ENCODE measurements around the gene SAMD14. TPM values are rescaled to one million over a fixed set of nuclear protein-coding genes. Genes with fewer than 3 reads are reported as not detected.

Gene SAMD14
- total and polyA plus RNA-seq, 2 donors = 0.42 to 0.62 TPM

DNA sequence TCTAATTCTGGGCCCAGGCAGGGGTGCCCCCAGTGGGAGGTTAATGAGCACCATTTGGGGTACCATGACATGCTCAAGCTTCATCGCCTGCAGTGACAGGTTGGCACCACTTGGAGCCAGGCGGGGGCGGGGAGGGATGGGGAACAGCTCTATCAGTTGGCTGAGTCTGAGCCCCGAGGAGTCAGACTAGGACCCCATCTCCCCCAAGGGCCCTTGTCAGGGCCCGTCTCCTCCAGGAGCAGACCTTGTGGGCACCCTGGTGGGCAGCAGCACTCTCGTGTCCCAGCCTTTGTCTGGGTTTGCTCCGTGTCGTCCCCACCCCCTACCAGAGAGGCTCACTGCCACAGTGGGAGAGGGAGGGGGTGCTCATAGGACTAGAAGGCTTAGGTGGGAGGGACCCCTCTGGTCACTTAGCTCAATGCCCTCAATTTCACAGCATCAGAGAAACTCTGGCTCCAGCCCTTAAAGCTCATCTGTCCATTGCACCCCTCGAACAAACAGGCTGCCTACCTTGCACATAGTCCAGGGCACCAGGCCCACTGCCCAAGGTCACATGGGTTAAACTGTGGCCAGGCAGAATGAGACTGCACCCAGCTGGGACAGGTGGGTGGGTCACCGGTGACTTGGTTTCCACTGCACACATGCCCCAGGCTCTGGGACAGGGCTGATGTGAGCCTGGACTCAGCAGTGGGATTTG, 16.4 kb upstream of the SAMD14 start:
- Histone ChIP-seq H3K4me1 (ENCODE audit: control insufficient read depth in 2 of 2, insufficient read depth in 2 of 2, low read length in 2 of 2) (peaks cover 13 to 33% of the 10 kb centered on the region in 2 donors), H3K36me3 (ENCODE audit: control insufficient read depth in 2 of 2, insufficient read depth in 2 of 2, low read length in 1 of 2) (peaks cover 45% of the 10 kb centered on the region in 2 donors), H3K27me3 (ENCODE audit: control insufficient read depth in 2 of 2, insufficient read depth in 1 of 2, low read length in 1 of 2) (peaks cover 0 to 7% of the 10 kb centered on the region in 2 donors), H3K4me3 (ENCODE audit: low read length in 2 of 2) (peak overlapping the region in 1 of 2 donors; percentile 75), H3K9me3 (ENCODE audit: control insufficient read depth in 2 of 2, insufficient read depth in 1 of 2, low read length in 1 of 2) (no peaks in the 10 kb centered on the region), H3K27ac (ENCODE audit: low read depth in 1 of 2, low read length in 1 of 2) (no peak overlapping the region)
- no peak for DNase-seq (ENCODE audit: low read depth in 6 of 9, low spot score in 9 of 9)
- 95% methylated on average over 10 of the region's 10 CpGs for WGBS

DNA sequence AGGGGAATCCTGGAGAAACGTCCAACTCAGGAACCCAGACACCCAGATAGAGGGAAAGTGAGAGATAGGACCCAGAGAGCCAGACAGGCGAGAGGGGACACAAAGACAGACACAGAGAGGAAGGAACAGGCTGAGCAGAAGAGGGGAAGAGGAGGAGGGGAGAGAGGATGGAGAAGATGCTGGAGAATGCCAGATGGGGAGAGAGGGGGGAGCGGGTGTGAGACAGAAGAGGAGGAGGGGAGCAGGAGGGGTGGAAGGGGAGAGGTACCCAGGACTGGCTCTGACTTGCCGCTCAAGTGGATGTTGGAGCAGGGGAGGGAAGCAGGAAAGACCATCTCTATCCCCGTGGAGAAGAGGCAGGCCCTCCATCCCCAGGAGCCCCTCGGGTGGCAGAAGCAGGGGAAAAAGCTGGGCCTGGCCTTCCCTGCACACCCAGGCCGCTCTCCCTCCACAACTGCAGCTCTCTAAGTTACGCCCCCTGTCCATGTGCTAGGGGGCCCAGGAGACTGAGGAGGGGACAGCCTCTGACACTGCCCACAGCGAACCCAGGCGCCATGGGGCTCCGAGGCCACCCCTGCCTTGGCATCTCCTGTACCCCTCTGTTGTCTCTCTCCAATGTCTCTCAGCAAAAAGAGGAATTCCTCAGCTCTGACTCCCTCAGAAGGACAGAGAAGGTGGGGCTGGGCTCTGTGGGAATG, 15.7 kb upstream of the SAMD14 start:
- Histone ChIP-seq H3K4me1 (ENCODE audit: control insufficient read depth in 2 of 2, insufficient read depth in 2 of 2, low read length in 2 of 2) (peaks cover 14 to 35% of the 10 kb centered on the region in 2 donors), H3K36me3 (ENCODE audit: control insufficient read depth in 2 of 2, insufficient read depth in 2 of 2, low read length in 1 of 2) (peaks cover 52% of the 10 kb centered on the region in 2 donors), H3K9me3 (ENCODE audit: control insufficient read depth in 2 of 2, insufficient read depth in 1 of 2, low read length in 1 of 2) (no peaks in the 10 kb centered on the region), H3K4me3 (ENCODE audit: low read length in 2 of 2) (no peak overlapping the region), H3K27me3 (ENCODE audit: control insufficient read depth in 2 of 2, insufficient read depth in 1 of 2, low read length in 1 of 2) (peaks cover 0 to 7% of the 10 kb centered on the region in 2 donors), H3K27ac (ENCODE audit: low read depth in 1 of 2, low read length in 1 of 2) (no peak overlapping the region)
- 86% methylated on average over 11 of the region's 11 CpGs for WGBS
- no peak for DNase-seq (ENCODE audit: low read depth in 6 of 9, low spot score in 9 of 9)

DNA sequence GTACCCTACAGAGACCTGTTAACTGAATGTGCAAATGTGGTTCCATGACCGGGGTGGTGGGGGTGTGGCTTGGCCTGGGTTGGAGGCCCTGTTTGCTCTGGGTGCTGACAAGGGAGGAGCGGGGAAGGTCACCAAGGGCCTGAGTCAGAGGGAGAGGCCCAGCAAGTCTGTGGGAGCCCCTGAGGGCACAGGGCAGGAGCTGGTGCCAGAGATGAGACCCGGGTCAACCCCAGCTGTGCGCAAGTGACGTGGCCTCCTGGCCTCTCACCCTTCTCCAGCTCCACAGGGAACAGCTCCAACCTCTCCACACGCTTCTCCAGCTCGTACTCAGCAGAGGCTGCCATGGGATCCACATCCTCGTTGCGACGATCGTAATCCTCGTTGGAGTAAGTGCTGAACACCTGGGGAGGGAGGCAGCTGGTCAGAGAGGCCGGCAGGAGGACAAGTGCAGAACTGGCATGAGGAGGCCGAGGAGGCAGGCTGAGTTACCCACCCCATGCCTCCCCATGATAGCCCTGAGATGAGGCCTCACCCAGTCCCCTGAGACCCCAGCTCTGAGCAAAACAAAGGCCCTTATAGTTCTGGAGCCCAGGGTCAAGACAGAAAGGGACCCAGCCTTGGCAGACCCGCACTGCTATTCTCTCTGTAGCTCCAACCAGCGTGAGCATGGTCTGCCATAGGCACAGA, 15.0 kb upstream of the SAMD14 start:
- Histone ChIP-seq H3K36me3 (ENCODE audit: control insufficient read depth in 2 of 2, insufficient read depth in 2 of 2, low read length in 1 of 2) (peaks cover 56 to 59% of the 10 kb centered on the region in 2 donors), H3K27me3 (ENCODE audit: control insufficient read depth in 2 of 2, insufficient read depth in 1 of 2, low read length in 1 of 2) (peaks cover 0 to 5% of the 10 kb centered on the region in 2 donors), H3K4me3 (ENCODE audit: low read length in 2 of 2) (no peak overlapping the region), H3K9me3 (ENCODE audit: control insufficient read depth in 2 of 2, insufficient read depth in 1 of 2, low read length in 1 of 2) (no peaks in the 10 kb centered on the region), H3K27ac (ENCODE audit: low read depth in 1 of 2, low read length in 1 of 2) (no peak overlapping the region), H3K4me1 (ENCODE audit: control insufficient read depth in 2 of 2, insufficient read depth in 2 of 2, low read length in 2 of 2) (peaks cover 15 to 42% of the 10 kb centered on the region in 2 donors)
- WGBS = 95% methylated on average over 16 of the region's 16 CpGs
- no peak for DNase-seq (ENCODE audit: low read depth in 6 of 9, low spot score in 9 of 9)

DNA sequence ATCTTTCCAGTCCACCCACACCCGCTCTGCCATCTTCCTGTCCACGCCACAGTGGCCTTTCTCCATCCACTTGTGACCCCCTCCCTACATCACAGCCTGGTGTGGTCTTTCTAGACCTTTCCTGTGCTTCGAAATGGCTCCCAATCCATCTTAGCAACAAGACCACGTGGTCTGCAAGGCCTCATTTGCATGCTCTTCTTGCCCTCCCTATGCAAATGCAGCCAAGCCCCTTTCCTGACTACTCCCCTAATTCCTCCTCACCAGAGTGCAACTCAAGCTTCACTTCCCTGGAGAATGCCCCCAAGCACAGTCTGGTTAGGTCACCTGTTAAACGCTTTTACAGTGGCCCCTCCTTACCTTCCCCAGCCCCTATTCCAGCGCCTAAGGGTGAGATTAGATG, 14.4 kb upstream of the SAMD14 start:
- no peak overlapping the region for H3K4me3 ChIP-seq (ENCODE audit: low read length in 2 of 2)
- H3K9me3 ChIP-seq (ENCODE audit: control insufficient read depth in 2 of 2, insufficient read depth in 1 of 2, low read length in 1 of 2) = no peaks in the 10 kb centered on the region
- DNase-seq (ENCODE audit: low read depth in 6 of 9, low spot score in 9 of 9) = no peak
- peaks cover 61 to 65% of the 10 kb centered on the region in 2 donors for H3K36me3 ChIP-seq (ENCODE audit: control insufficient read depth in 2 of 2, insufficient read depth in 2 of 2, low read length in 1 of 2)
- peaks cover 0 to 4% of the 10 kb centered on the region in 2 donors for H3K27me3 ChIP-seq (ENCODE audit: control insufficient read depth in 2 of 2, insufficient read depth in 1 of 2, low read length in 1 of 2)
- peaks cover 15 to 42% of the 10 kb centered on the region in 2 donors for H3K4me1 ChIP-seq (ENCODE audit: control insufficient read depth in 2 of 2, insufficient read depth in 2 of 2, low read length in 2 of 2)
- 94% methylated on average over 6 of the region's 6 CpGs for WGBS
- no peak overlapping the region for H3K27ac ChIP-seq (ENCODE audit: low read depth in 1 of 2, low read length in 1 of 2)

DNA sequence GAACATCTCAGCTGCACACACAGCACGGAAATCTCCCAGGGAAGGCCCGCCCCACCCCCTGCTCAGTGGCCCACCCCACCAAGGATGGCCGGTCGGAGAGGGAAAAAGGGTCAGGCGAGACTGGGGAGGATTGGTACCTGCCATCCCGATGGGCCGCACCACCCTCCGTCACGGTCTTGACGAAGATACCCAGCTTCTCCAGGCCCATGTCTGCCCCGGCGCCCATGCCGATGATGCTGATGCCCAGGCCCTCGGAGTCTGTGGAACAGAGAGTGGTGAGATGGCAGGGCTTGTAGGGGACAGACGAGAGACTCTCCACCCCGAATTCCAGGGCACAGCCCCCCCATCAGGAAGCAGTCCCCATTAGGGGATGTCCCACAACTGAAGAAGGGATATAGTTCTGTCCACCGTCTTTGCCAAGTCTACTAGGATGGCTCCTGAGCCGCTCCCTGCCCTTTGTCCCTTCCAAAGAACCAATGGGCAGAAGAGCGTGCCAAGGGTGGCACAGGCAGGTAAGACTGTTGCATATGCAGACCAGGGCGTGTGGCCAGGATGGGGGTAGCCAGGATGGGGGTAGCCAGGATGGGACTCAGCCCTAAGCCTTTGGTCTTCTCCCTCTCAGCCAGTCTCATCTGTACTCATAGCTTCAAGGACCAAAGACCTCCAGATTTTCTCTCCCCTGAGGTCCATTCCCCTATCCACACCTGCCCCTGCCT, 13.7 kb upstream of the SAMD14 start:
- H3K9me3 ChIP-seq (ENCODE audit: control insufficient read depth in 2 of 2, insufficient read depth in 1 of 2, low read length in 1 of 2) = no peaks in the 10 kb centered on the region

DNA sequence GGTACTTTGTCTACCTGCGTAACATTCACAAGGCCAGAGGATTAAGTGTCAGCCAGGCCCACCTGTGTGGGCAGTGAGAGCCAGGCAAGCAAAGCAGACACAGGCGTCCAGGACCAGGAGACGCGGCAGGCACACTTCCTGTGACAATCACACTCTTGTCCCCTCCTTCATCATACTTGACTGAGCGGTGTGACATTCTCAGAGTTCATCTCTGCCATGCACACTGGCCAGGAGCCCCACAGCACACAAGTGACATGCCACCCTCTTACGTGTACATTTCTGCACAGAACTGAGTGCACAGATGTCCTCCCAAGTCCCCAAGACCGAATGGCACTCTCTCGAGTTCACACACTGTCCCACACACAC, 11.8 kb upstream of the SAMD14 start:
- Histone ChIP-seq H3K4me1 (ENCODE audit: control insufficient read depth in 2 of 2, insufficient read depth in 2 of 2, low read length in 2 of 2) (peaks cover 2 to 18% of the 10 kb centered on the region in 2 donors), H3K27me3 (ENCODE audit: control insufficient read depth in 2 of 2, insufficient read depth in 1 of 2, low read length in 1 of 2) (no peaks in the 10 kb centered on the region), H3K36me3 (ENCODE audit: control insufficient read depth in 2 of 2, insufficient read depth in 2 of 2, low read length in 1 of 2) (peaks cover 87 to 92% of the 10 kb centered on the region in 2 donors), H3K9me3 (ENCODE audit: control insufficient read depth in 2 of 2, insufficient read depth in 1 of 2, low read length in 1 of 2) (no peaks in the 10 kb centered on the region), H3K27ac (ENCODE audit: low read depth in 1 of 2, low read length in 1 of 2) (no peak overlapping the region), H3K4me3 (ENCODE audit: low read length in 2 of 2) (no peak overlapping the region)
- no peak for DNase-seq (ENCODE audit: low read depth in 6 of 9, low spot score in 9 of 9)
- 83% methylated on average over 8 of the region's 8 CpGs for WGBS

More for the DNA sequence above, 13.7 kb upstream of the SAMD14 start:
- DNase-seq (ENCODE audit: low read depth in 6 of 9, low spot score in 9 of 9) = no peak
- Histone ChIP-seq H3K36me3 (ENCODE audit: control insufficient read depth in 2 of 2, insufficient read depth in 2 of 2, low read length in 1 of 2) (peaks cover 68 to 73% of the 10 kb centered on the region in 2 donors), H3K4me3 (ENCODE audit: low read length in 2 of 2) (no peak overlapping the region), H3K27me3 (ENCODE audit: control insufficient read depth in 2 of 2, insufficient read depth in 1 of 2, low read length in 1 of 2) (no peaks in the 10 kb centered on the region), H3K4me1 (ENCODE audit: control insufficient read depth in 2 of 2, insufficient read depth in 2 of 2, low read length in 2 of 2) (peaks cover 15 to 37% of the 10 kb centered on the region in 2 donors), H3K27ac (ENCODE audit: low read depth in 1 of 2, low read length in 1 of 2) (no peak overlapping the region)
- WGBS = 96% methylated on average over 20 of the region's 20 CpGs

DNA sequence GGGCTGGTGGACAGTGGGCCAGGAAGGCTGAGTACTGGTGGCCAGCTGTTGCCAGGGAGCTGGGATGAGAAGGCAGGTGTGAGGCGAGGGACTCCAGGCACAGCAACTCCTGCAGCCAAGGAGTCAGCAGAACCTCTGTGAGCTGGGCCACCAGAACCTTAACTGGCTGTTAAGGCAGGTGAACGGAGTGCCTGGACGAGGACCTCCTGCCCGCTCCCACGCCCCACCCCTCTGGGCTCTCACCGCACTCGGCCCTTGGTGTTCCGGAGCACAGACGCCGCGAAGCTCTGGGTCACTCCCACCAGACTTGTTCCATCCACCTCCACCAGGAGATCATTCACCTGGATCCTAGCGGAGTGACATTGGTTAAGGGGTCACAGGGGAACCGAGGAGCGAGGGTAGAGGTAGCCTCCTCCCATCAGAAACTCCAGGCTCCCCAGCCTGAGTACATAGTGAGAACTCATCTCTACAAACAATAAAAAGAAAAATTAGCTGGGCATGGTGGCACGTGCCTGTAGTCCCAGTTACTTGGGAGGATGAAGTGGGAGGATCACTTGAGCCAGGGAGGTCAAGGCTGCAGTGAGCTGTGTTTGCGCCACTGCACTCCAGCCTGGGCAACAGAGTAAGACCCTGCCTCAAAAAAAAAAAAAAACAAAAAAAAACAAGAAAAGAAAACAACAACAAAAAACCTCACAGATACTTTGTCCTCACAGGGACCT, 11.2 kb upstream of the SAMD14 start:
- no peaks in the 10 kb centered on the region for H3K9me3 ChIP-seq (ENCODE audit: control insufficient read depth in 2 of 2, insufficient read depth in 1 of 2, low read length in 1 of 2)
- no peak for DNase-seq (ENCODE audit: low read depth in 6 of 9, low spot score in 9 of 9)
- H3K4me3 ChIP-seq (ENCODE audit: low read length in 2 of 2) = no peak overlapping the region
- H3K27me3 ChIP-seq (ENCODE audit: control insufficient read depth in 2 of 2, insufficient read depth in 1 of 2, low read length in 1 of 2) = no peaks in the 10 kb centered on the region
- H3K4me1 ChIP-seq (ENCODE audit: control insufficient read depth in 2 of 2, insufficient read depth in 2 of 2, low read length in 2 of 2) = peaks cover 2 to 13% of the 10 kb centered on the region in 2 donors
- WGBS = 96% methylated on average over 16 of the region's 16 CpGs
- H3K27ac ChIP-seq (ENCODE audit: low read depth in 1 of 2, low read length in 1 of 2) = peak overlapping the region in 1 of 2 donors; percentile 25
- H3K36me3 ChIP-seq (ENCODE audit: control insufficient read depth in 2 of 2, insufficient read depth in 2 of 2, low read length in 1 of 2) = peaks cover 93 to 97% of the 10 kb centered on the region in 2 donors

Data from thymus (tissue), 11 donors.